OCI-LY3 (cell line): Measurements from ENCODE around the gene GPR25.

ENCODE experiments used
- H2AFZ ChIP-seq: fragments of 200-600, 300-600 bp; shearing (Covaris generic); 2 replicates; pipeline ENCODE4 v1.6.0; 2014; ENCODE audit warnings: antibody characterized with exemption, low read depth, low read length
- H3K27ac ChIP-seq: fragments of 200-600, 300-600 bp; sonication (generic); 2 replicates; pipeline ENCODE4 v1.5.1; 2014; ENCODE audit warnings: mild to moderate bottlenecking, low read length, moderate library complexity, mixed read lengths
- H3K27me3 ChIP-seq: fragments of 200-600, 300-600 bp; sonication (generic); 2 replicates; pipeline ENCODE4 v1.6.1; 2014; ENCODE audit warnings: low read depth, low read length, mixed read lengths
- H3K36me3 ChIP-seq: fragments of 200-600, 300-600 bp; sonication (generic); replicated peaks from 2 replicates; pipeline ENCODE3; 2014; ENCODE audit warnings: low read depth, low read length, mixed read lengths
- H3K4me1 ChIP-seq: fragments of 300-600, 200-600 bp; sonication (generic); 2 replicates; pipeline ENCODE4 v1.6.1; 2014; ENCODE audit warnings: low read length, mixed read lengths
- H3K4me2 ChIP-seq: fragments of 200-600, 300-600 bp; sonication (generic); 2 replicates; pipeline ENCODE4 v1.6.1; 2014; ENCODE audit warnings: low read length, mixed read lengths
- H3K4me3 ChIP-seq: fragments of 300-600, 200-600 bp; sonication (generic); 2 replicates; pipeline ENCODE4 v1.5.1; 2014; ENCODE audit warnings: antibody characterized with exemption, mild to moderate bottlenecking, low read length, moderate library complexity
- H3K79me2 ChIP-seq: fragments of 300-600, 200-600 bp; shearing (Covaris generic); 2 replicates; pipeline ENCODE4 v1.6.1; 2014; ENCODE audit warnings: mild to moderate bottlenecking, low read length, mixed read lengths
- H3K9ac ChIP-seq: fragments of 300-600, 200-600 bp; shearing (Covaris generic); 2 replicates; pipeline ENCODE4 v1.6.0; 2014; ENCODE audit warnings: mild to moderate bottlenecking, low read length, moderate library complexity
- H3K9me3 ChIP-seq: fragments of 200-600, 300-600 bp; shearing (Covaris generic); 2 replicates; pipeline ENCODE4 v1.6.1; 2014; ENCODE audit warnings: low read length, mixed read lengths; ENCODE audit not compliant: insufficient read depth
- H4K20me1 ChIP-seq: fragments of 200-600, 300-600 bp; sonication (generic); 2 replicates; pipeline ENCODE4 v1.6.1; 2016; ENCODE audit warnings: low read length, mixed read lengths; ENCODE audit not compliant: insufficient read depth
- EZH2phosphoT487 ChIP-seq: fragments of 200-600 bp; shearing (Covaris generic); IDR thresholded peaks from 2 replicates; pipeline ENCODE4 v1.6.1; 2018; ENCODE audit warnings: antibody characterized with exemption, mixed run types, low read depth
- TF ChIP-seq, protein P1 (sequence below): fragments of 200-600, 300-600 bp; sonication (generic); IDR thresholded peaks from 2 replicates; pipeline ENCODE4 v1.5.1; 2014; ENCODE audit warnings: antibody characterized with exemption, low read length, low read depth

GPR25 gene

DNA sequence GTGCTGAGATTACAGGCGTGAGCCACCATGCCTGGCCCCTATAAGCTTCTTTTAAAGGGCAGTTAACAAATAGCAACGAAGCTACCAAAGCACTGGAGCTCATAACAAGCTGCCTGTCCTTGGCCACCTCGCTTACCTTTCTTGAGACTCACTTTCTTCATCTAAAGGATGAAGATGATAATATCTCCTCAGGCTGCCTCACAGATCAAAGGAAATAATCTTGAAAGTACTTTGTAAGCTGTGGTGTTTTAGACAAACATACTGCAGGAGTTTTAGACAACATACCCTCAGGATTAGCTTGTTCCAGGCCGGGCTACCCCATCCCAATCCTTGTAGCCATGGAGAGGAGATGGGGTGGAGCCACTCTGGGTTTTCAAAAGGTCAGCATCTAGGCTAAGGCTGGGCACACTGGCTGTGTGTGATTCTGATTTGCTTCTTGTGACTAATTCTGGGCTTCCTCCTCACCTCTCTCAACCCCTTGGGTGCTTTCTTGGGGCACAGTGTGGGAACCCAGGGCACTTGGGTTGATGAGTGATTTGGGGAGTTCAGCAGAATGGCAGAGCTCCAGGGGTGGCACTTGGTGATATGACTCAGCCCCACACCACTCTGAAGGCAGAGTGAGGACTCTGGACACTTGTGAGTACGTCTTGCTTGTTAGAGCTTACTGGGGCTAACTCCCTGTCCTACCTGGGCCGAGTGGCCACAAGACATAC, 5.2 kb downstream of the GPR25 start:
- Histone ChIP-seq H3K4me2 (peak overlapping the region; percentile 66), H3K4me1 (peaks cover 37% of the 10 kb centered on the region), H4K20me1 (no peaks in the 10 kb centered on the region; the same call in 1 of the 2 replicates), H3K79me2 (no peaks in the 10 kb centered on the region), H3K4me3 (peak overlapping the region; percentile 5; the same call in 1 of the 2 replicates), H3K36me3 (no peaks in the 10 kb centered on the region), H3K9me3 (no peaks in the 10 kb centered on the region), H3K27ac (no peak overlapping the region), H2AFZ (no peak overlapping the region), H3K9ac (no peak overlapping the region), H3K27me3 (peaks cover 73% of the 10 kb centered on the region)
- TF ChIP-seq EZH2phosphoT487 = peak; percentile 86
- TF ChIP-seq, protein P1, sequence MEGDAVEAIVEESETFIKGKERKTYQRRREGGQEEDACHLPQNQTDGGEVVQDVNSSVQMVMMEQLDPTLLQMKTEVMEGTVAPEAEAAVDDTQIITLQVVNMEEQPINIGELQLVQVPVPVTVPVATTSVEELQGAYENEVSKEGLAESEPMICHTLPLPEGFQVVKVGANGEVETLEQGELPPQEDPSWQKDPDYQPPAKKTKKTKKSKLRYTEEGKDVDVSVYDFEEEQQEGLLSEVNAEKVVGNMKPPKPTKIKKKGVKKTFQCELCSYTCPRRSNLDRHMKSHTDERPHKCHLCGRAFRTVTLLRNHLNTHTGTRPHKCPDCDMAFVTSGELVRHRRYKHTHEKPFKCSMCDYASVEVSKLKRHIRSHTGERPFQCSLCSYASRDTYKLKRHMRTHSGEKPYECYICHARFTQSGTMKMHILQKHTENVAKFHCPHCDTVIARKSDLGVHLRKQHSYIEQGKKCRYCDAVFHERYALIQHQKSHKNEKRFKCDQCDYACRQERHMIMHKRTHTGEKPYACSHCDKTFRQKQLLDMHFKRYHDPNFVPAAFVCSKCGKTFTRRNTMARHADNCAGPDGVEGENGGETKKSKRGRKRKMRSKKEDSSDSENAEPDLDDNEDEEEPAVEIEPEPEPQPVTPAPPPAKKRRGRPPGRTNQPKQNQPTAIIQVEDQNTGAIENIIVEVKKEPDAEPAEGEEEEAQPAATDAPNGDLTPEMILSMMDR = no peak

DNA sequence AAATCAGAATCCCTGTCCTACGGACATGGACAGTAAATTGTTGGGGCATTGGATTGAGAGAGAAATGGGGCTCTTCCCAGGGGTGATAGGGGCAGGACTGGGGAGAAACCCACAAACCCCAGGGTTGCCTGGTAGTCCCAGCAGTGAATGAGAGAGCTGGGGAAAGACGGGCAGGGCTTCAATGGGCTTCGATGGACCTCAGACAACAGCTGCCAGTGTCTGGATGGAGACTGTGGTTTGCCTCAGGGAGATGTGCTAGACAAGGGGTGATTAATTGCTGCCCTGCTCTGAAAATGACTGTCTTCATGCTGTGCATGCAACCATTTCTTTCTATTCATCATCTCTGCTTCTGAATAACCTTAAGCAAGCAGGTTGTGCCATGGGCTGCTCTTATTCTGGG, 7.4 kb downstream of the GPR25 start:
- H3K27ac ChIP-seq = no peak overlapping the region
- H3K27me3 ChIP-seq = peaks cover 69% of the 10 kb centered on the region
- H3K4me3 ChIP-seq = no peak overlapping the region
- H3K9ac ChIP-seq = no peak overlapping the region
- TF ChIP-seq EZH2phosphoT487 = no peak
- TF ChIP-seq, protein P1 = no peak
- H2AFZ ChIP-seq = no peak overlapping the region
- peaks cover 2% of the 10 kb centered on the region; the same call in 1 of the 2 replicates for H4K20me1 ChIP-seq
- H3K79me2 ChIP-seq = no peaks in the 10 kb centered on the region
- H3K4me2 ChIP-seq = peak overlapping the region; percentile 10; the same call in 1 of the 2 replicates
- peaks cover 32% of the 10 kb centered on the region for H3K4me1 ChIP-seq
- H3K36me3 ChIP-seq = no peaks in the 10 kb centered on the region
- no peaks in the 10 kb centered on the region for H3K9me3 ChIP-seq

DNA sequence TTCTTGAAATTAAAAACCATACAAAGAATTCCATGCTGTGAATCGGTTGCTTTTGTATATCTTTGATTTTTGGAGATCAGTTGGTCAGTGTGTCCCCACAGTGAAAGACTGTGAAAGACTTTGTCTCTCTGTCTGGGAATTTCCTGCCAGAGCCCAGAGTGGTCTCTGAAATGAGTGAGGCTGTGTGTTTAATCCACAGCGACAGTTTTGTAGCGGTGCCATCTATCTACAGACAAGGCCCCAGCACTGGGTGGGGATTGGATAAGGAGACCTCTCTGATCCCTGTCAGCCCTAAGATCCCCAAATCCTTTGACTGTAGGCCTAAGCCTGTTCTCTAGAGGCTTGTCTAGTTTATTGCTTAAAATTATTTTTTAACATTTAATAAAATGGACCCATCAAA, 10.3 kb downstream of the GPR25 start:
- H2AFZ ChIP-seq = no peak overlapping the region
- TF ChIP-seq EZH2phosphoT487 = no peak
- TF ChIP-seq, protein P1 = no peak
- H4K20me1 ChIP-seq = 0 out of 2 replicates have a peak, but pooled peaks cover 2% of the 10 kb centered on the region
- H3K27me3 ChIP-seq = peaks cover 60% of the 10 kb centered on the region
- no peak overlapping the region for H3K27ac ChIP-seq
- no peaks in the 10 kb centered on the region for H3K9me3 ChIP-seq
- H3K4me2 ChIP-seq = no peak overlapping the region
- no peaks in the 10 kb centered on the region for H3K79me2 ChIP-seq
- H3K9ac ChIP-seq = no peak overlapping the region
- H3K4me1 ChIP-seq = peaks cover 35% of the 10 kb centered on the region
- no peaks in the 10 kb centered on the region for H3K36me3 ChIP-seq
- H3K4me3 ChIP-seq = no peak overlapping the region

DNA sequence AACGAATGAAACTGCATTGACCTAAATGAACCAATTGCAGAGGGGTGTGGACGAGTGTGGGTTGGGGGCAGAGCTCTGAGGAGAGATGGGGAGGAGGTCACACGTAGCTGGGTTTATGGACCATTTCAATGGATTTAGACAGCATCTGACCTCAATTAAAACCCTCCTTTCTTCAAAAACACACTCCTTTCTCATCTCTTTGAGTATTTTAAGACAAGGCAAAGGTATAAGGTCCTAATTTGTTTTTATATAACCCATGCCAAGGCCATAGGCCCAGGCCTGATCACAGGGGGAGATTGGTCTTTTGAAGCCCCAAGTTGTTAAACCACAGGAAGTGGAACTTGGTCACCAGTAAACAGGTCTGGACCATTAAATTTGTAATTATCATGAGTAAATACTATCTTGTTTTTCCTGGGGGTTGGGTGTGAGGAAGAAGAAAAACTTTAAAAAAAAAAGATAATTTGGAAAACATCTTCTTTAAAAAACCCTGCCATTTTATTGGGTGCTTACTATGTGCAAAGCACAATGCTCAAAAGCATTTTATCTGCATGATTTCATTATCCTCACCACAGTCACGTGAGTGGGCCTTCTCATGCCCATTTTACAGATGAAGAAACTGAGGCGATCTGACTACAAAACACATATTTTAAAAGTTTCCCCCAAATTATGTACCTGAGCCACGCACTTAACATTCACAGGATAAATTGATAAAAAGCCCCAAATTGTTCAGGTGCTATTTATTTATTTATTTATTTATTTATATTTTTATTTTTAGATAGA, 13.0 kb downstream of the GPR25 start:
- Histone ChIP-seq H4K20me1 (0 out of 2 replicates have a peak, but pooled peaks cover 2% of the 10 kb centered on the region), H3K79me2 (no peaks in the 10 kb centered on the region), H2AFZ (no peak overlapping the region), H3K9ac (no peak overlapping the region), H3K27ac (no peak overlapping the region), H3K27me3 (peaks cover 49% of the 10 kb centered on the region), H3K4me3 (no peak overlapping the region), H3K36me3 (no peaks in the 10 kb centered on the region), H3K9me3 (no peaks in the 10 kb centered on the region), H3K4me2 (no peak overlapping the region), H3K4me1 (peaks cover 39% of the 10 kb centered on the region)
- TF ChIP-seq, protein P1 = no peak
- TF ChIP-seq EZH2phosphoT487 = no peak
